ENCODE results near the gene GHR. TPM values are rescaled to one million over a fixed set of nuclear protein-coding genes. Genes with fewer than 3 reads are reported as not detected.
"Not testable (repeated sequence)": the region's sequence is repeated elsewhere in the genome, so short reads cannot be mapped to it uniquely, and the experiment has no call there.

GHR gene
- total RNA-seq, 1 donor from 2014 or later, result 0.17 TPM

DNA sequence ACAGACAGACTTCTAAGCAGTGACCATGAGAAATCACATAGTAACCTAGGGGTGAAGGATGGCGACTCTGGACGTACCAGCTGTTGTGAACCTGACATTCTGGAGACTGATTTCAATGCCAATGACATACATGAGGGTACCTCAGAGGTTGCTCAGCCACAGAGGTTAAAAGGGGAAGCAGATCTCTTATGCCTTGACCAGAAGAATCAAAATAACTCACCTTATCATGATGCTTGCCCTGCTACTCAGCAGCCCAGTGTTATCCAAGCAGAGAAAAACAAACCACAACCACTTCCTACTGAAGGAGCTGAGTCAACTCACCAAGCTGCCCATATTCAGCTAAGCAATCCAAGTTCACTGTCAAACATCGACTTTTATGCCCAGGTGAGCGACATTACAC is 295.4 kb downstream of the GHR start:
- H3K4me3 ChIP-seq (ENCODE audit: low read depth, low read length), result no peak overlapping the region
- DNase-seq (ENCODE audit: low read depth), result peak; percentile 12
- TF ChIP-seq, protein P1, sequence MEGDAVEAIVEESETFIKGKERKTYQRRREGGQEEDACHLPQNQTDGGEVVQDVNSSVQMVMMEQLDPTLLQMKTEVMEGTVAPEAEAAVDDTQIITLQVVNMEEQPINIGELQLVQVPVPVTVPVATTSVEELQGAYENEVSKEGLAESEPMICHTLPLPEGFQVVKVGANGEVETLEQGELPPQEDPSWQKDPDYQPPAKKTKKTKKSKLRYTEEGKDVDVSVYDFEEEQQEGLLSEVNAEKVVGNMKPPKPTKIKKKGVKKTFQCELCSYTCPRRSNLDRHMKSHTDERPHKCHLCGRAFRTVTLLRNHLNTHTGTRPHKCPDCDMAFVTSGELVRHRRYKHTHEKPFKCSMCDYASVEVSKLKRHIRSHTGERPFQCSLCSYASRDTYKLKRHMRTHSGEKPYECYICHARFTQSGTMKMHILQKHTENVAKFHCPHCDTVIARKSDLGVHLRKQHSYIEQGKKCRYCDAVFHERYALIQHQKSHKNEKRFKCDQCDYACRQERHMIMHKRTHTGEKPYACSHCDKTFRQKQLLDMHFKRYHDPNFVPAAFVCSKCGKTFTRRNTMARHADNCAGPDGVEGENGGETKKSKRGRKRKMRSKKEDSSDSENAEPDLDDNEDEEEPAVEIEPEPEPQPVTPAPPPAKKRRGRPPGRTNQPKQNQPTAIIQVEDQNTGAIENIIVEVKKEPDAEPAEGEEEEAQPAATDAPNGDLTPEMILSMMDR (conservative IDR thresholded peaks at IDR 0.05; ENCODE audit: low read depth, low read length), result no peak

DNA sequence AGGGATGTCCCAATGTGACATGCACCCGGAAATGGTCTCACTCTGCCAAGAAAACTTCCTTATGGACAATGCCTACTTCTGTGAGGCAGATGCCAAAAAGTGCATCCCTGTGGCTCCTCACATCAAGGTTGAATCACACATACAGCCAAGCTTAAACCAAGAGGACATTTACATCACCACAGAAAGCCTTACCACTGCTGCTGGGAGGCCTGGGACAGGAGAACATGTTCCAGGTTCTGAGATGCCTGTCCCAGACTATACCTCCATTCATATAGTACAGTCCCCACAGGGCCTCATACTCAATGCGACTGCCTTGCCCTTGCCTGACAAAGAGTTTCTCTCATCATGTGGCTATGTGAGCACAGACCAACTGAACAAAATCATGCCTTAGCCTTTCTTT is 295.8 kb downstream of the GHR start:
- DNase-seq (ENCODE audit: low read depth), result no peak
- TF ChIP-seq, protein P1 (conservative IDR thresholded peaks at IDR 0.05; ENCODE audit: low read depth, low read length), result no peak
- H3K4me3 ChIP-seq (ENCODE audit: low read depth, low read length), result no peak overlapping the region

DNA sequence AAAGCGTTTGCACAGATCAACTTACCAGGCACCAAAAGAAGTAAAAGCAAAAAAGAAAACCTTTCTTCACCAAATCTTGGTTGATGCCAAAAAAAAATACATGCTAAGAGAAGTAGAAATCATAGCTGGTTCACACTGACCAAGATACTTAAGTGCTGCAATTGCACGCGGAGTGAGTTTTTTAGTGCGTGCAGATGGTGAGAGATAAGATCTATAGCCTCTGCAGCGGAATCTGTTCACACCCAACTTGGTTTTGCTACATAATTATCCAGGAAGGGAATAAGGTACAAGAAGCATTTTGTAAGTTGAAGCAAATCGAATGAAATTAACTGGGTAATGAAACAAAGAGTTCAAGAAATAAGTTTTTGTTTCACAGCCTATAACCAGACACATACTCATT is 297.0 kb downstream of the GHR start:
- TF ChIP-seq, protein P1 (conservative IDR thresholded peaks at IDR 0.05; ENCODE audit: low read depth, low read length), result no peak
- no peak overlapping the region for H3K4me3 ChIP-seq (ENCODE audit: low read depth, low read length)
- DNase-seq (ENCODE audit: low read depth), result no peak

DNA sequence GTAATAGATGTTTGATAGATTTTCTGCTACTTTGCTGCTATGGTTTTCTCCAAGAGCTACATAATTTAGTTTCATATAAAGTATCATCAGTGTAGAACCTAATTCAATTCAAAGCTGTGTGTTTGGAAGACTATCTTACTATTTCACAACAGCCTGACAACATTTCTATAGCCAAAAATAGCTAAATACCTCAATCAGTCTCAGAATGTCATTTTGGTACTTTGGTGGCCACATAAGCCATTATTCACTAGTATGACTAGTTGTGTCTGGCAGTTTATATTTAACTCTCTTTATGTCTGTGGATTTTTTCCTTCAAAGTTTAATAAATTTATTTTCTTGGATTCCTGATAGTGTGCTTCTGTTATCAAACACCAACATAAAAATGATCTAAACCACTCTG is 298.2 kb downstream of the GHR start:
- TF ChIP-seq, protein P1 (conservative IDR thresholded peaks at IDR 0.05; ENCODE audit: low read depth, low read length), result no peak
- no peak for DNase-seq (ENCODE audit: low read depth)
- no peak overlapping the region for H3K4me3 ChIP-seq (ENCODE audit: low read depth, low read length)

DNA sequence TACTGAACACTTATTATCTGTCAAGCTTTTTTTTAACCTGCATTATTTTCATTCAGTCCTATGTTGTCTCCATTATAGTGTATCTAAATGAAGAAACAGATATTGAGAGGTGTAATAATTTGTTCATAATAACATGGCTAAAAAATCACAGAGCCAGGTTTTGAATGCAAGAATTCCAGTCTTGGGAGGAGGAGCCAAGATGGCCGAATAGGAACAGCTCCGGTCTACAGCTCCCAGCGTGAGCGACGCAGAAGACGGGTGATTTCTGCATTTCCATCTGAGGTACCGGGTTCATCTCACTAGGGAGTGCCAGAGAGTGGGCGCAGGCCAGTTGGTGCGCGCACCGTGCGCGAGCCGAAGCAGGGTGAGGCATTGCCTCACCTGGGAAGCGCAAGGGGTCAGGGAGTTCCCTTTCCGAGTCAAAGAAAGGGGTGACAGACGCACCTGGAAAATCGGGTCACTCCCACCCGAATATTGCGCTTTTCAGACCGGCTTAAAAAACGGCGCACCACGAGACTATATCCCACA is 311.4 kb downstream of the GHR start:
- not testable (repeated sequence) for DNase-seq (ENCODE audit: low read depth); H3K4me3 ChIP-seq (ENCODE audit: low read depth, low read length)

DNA sequence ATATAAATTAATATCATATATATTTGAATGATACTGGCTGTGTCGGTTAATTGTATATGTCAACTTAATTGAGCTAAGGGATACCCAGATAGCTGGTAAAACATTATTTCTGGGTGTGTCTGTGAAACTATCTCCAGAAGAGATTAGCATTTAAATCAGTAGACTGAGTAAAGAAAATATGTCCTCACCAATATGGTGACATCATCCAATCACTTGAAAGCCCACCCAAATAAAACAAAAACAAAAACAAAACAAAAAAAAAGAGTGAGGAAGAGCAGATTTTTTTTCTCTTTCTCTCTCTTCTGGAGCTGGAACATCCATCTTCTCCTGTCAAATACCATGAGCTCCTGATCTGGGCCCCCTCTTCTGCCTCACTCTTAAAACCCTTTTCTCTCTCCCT is 317.7 kb downstream of the GHR start:
- no peak for DNase-seq (ENCODE audit: low read depth)
- TF ChIP-seq, protein P1 (conservative IDR thresholded peaks at IDR 0.05; ENCODE audit: low read depth, low read length), result no peak
- no peak overlapping the region for H3K4me3 ChIP-seq (ENCODE audit: low read depth, low read length)

DNA sequence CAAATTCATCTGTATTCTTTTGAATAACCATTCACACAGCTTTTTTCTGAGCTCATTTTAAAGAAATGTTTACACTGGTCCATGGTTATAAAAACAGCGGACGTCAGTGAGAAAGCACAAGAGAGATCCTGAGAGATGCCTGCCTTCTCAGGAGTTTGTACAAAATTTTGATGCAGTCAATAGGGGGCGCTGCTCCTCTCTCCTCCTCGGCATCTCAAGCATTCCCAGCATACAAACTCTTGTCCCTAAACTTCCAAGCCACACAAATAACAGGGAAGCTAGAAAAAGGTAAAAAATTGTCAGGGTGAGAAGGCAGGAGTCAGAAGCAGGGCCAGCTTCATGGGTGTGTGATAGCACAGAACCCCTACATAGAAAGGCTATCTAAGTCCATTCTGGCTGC is 322.2 kb downstream of the GHR start:
- TF ChIP-seq, protein P1 (conservative IDR thresholded peaks at IDR 0.05; ENCODE audit: low read depth, low read length), result peak; percentile 57
- H3K4me3 ChIP-seq (ENCODE audit: low read depth, low read length), result no peak overlapping the region
- DNase-seq (ENCODE audit: low read depth), result no peak
